Activated naive CD8-positive, alpha-beta T cell treated with anti-CD3 and anti-CD28 coated beads, Interleukin-2, amount 50 U/mL, for 24 hours (primary cell): ENCODE data around the gene NUFIP1.
"Not testable (repeated sequence)": the region's sequence is repeated elsewhere in the genome, so short reads cannot be mapped to it uniquely, and the experiment has no call there.

Source experiments
- ATAC-seq: fragments of 150-1000 bp; cut with Tn5 transposase; one replicate; pipeline ENCODE4 v1.10.0; 2021
- DNase-seq: peaks from one replicate; pipeline ENCODE4 v3.0.0; 2021
- H3K27ac Mint-ChIP-seq: one replicate; pipeline ENCODE4 v1.8.0; 2021; ENCODE audit warnings: mild to moderate bottlenecking, mixed read lengths
- H3K27me3 Mint-ChIP-seq: one replicate; pipeline ENCODE4 v1.8.0; 2021; ENCODE audit warnings: mixed read lengths
- H3K36me3 Mint-ChIP-seq: one replicate; pipeline ENCODE4 v1.8.0; 2021; ENCODE audit warnings: low read depth, mixed read lengths
- H3K4me1 Mint-ChIP-seq: one replicate; pipeline ENCODE4 v1.8.0; 2021; ENCODE audit warnings: mixed read lengths
- H3K4me3 Mint-ChIP-seq: one replicate; pipeline ENCODE4 v1.8.0; 2021; ENCODE audit warnings: mild to moderate bottlenecking, moderate library complexity, mixed read lengths
- H3K9me3 Mint-ChIP-seq: one replicate; pipeline ENCODE4 v1.8.0; 2021; ENCODE audit warnings: mixed read lengths

Gene NUFIP1

DNA sequence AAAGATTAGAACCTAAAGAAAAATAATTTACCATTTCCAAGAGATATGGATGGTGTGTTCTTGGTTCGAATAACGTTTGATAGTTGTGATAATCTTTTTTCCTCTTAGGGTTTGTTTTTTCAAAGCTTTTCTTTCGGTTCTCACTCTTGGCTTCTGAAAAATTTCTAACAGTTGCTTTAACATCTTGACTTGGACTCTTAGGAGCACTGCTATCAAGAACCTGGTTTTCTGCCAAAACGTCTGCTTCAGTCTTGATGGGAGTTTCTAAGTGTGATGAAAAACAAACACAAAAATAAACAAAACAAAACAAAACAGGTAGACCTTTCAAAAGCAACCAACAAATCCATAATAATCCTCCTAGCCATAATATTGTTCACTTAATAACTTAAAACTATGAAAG lies 45.9 kb downstream of the NUFIP1 start:
- H3K9me3 Mint-ChIP-seq, ATAC-seq, H3K27me3 Mint-ChIP-seq, H3K27ac Mint-ChIP-seq, H3K4me3 Mint-ChIP-seq, H3K4me1 Mint-ChIP-seq, DNase-seq: not testable (repeated sequence)
- peaks cover 21% of the 10 kb centered on the region for H3K36me3 Mint-ChIP-seq

DNA sequence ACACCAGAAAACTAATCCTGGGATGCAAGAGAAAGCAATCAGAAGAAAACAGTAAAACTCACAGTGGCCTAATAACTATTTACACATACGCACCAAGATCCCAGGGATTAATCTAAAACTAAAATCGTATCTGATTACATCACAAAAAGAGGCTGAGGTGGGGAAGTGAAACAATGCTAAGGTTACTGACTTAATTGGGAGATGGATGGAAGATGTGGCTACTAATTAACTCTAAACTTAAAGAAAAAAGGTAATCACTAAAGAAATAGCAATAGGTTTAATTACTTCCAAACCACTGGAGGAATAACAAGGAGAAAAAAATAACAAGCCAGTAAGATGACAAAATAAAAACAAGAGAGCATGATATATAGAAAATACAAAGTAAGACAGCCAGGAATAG lies 50.4 kb downstream of the NUFIP1 start:
- H3K9me3 Mint-ChIP-seq: no peaks in the 10 kb centered on the region
- no peak overlapping the region for H3K4me3 Mint-ChIP-seq
- no peak overlapping the region for H3K27ac Mint-ChIP-seq
- H3K4me1 Mint-ChIP-seq: peaks cover 10% of the 10 kb centered on the region
- no peaks in the 10 kb centered on the region for H3K27me3 Mint-ChIP-seq
- no peak for DNase-seq
- H3K36me3 Mint-ChIP-seq: peaks cover 19% of the 10 kb centered on the region
- ATAC-seq: no peak

DNA sequence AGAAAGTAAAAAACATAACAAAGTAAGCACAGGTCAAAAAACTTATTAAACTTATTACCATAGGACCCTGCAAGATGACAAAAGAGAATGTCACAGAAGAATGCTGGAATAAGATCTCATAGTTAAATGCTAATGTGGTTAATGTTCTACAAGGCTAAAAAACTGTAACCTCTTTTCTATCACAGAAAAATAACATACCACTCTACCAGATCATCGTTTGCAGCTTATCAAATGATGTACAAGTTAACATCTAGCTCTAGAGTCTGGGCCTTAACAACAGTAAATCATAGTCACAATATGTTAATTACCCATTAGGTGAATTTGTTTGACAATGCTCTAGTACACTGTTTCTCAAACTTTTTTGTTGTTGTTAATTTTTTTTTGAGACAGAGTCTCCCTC lies 53.0 kb downstream of the NUFIP1 start:
- Mint-ChIP-seq H3K4me3 (no peak overlapping the region), H3K27ac (no peak overlapping the region), H3K27me3 (no peaks in the 10 kb centered on the region), H3K36me3 (peaks cover 7% of the 10 kb centered on the region), H3K9me3 (no peaks in the 10 kb centered on the region), H3K4me1 (peaks cover 10% of the 10 kb centered on the region)
- ATAC-seq: no peak
- DNase-seq: no peak

GRCh38 chr13:44934724-44935123 lies 54.5 kb downstream of the NUFIP1 start:
- H3K27me3 Mint-ChIP-seq: peaks cover 3% of the 10 kb centered on the region
- no peaks in the 10 kb centered on the region for H3K9me3 Mint-ChIP-seq
- ATAC-seq (peak; percentile 75), DNase-seq (no peak)
- H3K4me1 Mint-ChIP-seq: peaks cover 10% of the 10 kb centered on the region
- no peaks in the 10 kb centered on the region for H3K36me3 Mint-ChIP-seq
- H3K27ac Mint-ChIP-seq: peak overlapping the region; percentile 70
- H3K4me3 Mint-ChIP-seq: peak overlapping the region; percentile 32

GRCh38 chr13:44932850-44933251 lies 56.4 kb downstream of the NUFIP1 start:
- Mint-ChIP-seq H3K9me3 (no peaks in the 10 kb centered on the region), H3K4me1 (peaks cover 10% of the 10 kb centered on the region), H3K27me3 (peaks cover 3% of the 10 kb centered on the region), H3K27ac (no peak overlapping the region), H3K4me3 (no peak overlapping the region), H3K36me3 (no peaks in the 10 kb centered on the region)
- no peak for ATAC-seq
- no peak for DNase-seq

GRCh38 chr13:44932171-44932849 lies 57.0 kb downstream of the NUFIP1 start:
- DNase-seq: no peak
- Mint-ChIP-seq H3K36me3 (no peaks in the 10 kb centered on the region), H3K27me3 (peaks cover 5% of the 10 kb centered on the region), H3K4me3 (no peak overlapping the region), H3K27ac (no peak overlapping the region), H3K9me3 (no peaks in the 10 kb centered on the region), H3K4me1 (peaks cover 10% of the 10 kb centered on the region)
- no peak for ATAC-seq

- Mint-ChIP-seq H3K4me3 (no peak overlapping the region), H3K27ac (no peak overlapping the region), H3K4me1 (peaks cover 10% of the 10 kb centered on the region), H3K36me3 (no peaks in the 10 kb centered on the region), H3K9me3 (no peaks in the 10 kb centered on the region), H3K27me3 (peaks cover 7% of the 10 kb centered on the region)
- no peak for ATAC-seq
- DNase-seq: no peak
Measured at GRCh38 chr13:44930963-44931623, 58.2 kb downstream of the NUFIP1 start.

DNA sequence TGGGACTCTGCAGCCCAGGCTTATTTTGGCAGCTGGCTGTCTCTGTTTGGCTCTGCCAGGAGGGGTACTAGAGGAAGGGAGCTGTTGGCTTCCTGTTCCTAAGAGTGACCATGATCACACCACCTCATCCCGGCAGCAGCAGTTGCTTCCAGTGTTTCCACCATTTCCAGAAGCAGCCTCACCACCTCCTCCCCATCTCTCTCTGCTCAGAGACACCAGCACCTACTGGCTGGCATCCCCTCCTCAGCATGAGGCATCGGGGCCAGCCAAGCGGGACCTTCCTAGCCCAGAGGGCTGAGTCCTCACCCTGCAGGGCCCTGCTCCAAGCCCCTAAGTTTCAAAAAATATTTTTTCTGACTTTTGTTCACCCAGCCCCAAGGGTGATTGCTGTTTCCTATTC lies 59.0 kb downstream of the NUFIP1 start:
- no peak for ATAC-seq
- Mint-ChIP-seq H3K9me3 (no peaks in the 10 kb centered on the region), H3K36me3 (no peaks in the 10 kb centered on the region), H3K27ac (no peak overlapping the region), H3K4me3 (no peak overlapping the region), H3K4me1 (peaks cover 9% of the 10 kb centered on the region), H3K27me3 (peaks cover 10% of the 10 kb centered on the region)
- DNase-seq: no peak

- ATAC-seq (no peak), DNase-seq (no peak)
- Mint-ChIP-seq H3K4me3 (no peak overlapping the region), H3K4me1 (peaks cover 3% of the 10 kb centered on the region), H3K27ac (no peak overlapping the region), H3K36me3 (no peaks in the 10 kb centered on the region), H3K27me3 (peaks cover 15% of the 10 kb centered on the region), H3K9me3 (no peaks in the 10 kb centered on the region)
Measured at GRCh38 chr13:44929692-44930091, 59.6 kb downstream of the NUFIP1 start.

GRCh38 chr13:44927968-44928367 lies 61.3 kb downstream of the NUFIP1 start:
- DNase-seq (no peak), ATAC-seq (no peak)
- Mint-ChIP-seq H3K4me1 (no peaks in the 10 kb centered on the region), H3K27ac (no peak overlapping the region), H3K4me3 (no peak overlapping the region), H3K27me3 (peaks cover 15% of the 10 kb centered on the region), H3K36me3 (no peaks in the 10 kb centered on the region), H3K9me3 (no peaks in the 10 kb centered on the region)

DNA sequence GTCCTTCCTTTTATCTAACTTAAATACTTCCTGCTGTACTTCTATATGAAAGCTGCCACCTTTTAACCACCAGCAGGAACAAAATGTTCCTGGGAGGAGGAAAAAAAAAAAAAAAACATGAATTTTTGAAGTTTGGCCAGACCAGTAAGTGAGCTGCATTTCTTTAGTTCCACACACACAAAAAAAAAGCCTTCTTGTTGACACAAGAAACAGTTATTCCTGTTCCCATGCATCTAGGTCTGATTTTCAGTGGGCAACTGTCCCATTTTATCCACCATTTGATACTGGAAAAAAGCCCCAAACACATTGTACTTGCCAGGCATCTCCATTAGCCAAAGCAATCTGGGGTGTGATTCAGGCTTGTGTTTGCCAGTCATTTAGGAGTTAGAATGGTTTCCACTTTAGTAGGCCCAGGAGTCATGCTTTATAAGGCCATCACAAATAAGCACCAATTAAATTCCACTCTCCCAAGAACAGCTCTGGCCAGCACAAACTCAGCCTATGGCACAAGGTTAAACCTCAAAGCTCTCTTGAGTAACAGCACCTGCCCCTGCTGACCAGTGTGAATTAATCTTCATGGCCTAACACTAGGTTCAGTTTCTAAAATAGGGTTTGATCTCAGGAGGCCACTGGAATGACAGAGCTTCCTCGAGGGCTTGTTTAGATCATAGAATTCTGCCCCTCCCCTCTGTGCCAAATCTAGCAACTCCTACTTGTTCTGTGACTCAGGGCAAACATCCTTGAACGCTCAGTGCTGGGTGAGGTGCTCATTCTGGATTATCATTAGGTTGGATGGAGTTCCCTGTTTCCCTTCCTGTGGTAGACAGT lies 67.1 kb downstream of the NUFIP1 start:
- Mint-ChIP-seq H3K9me3 (no peaks in the 10 kb centered on the region), H3K4me1 (peaks cover 5% of the 10 kb centered on the region), H3K36me3 (no peaks in the 10 kb centered on the region), H3K27me3 (peaks cover 9% of the 10 kb centered on the region), H3K4me3 (no peak overlapping the region), H3K27ac (no peak overlapping the region)
- no peak for DNase-seq
- no peak for ATAC-seq

GRCh38 chr13:44921246-44921877 lies 67.9 kb downstream of the NUFIP1 start:
- H3K27me3 Mint-ChIP-seq: peaks cover 8% of the 10 kb centered on the region
- no peak for ATAC-seq
- no peaks in the 10 kb centered on the region for H3K9me3 Mint-ChIP-seq
- H3K4me3 Mint-ChIP-seq: no peak overlapping the region
- no peaks in the 10 kb centered on the region for H3K36me3 Mint-ChIP-seq
- no peak overlapping the region for H3K27ac Mint-ChIP-seq
- peaks cover 5% of the 10 kb centered on the region for H3K4me1 Mint-ChIP-seq
- no peak for DNase-seq

- Mint-ChIP-seq H3K27ac (no peak overlapping the region), H3K9me3 (no peaks in the 10 kb centered on the region), H3K36me3 (no peaks in the 10 kb centered on the region), H3K4me3 (no peak overlapping the region), H3K4me1 (peaks cover 9% of the 10 kb centered on the region), H3K27me3 (peaks cover 2% of the 10 kb centered on the region)
- no peak for ATAC-seq
- no peak for DNase-seq
Measured at GRCh38 chr13:44920013-44920412, 69.3 kb downstream of the NUFIP1 start.

DNA sequence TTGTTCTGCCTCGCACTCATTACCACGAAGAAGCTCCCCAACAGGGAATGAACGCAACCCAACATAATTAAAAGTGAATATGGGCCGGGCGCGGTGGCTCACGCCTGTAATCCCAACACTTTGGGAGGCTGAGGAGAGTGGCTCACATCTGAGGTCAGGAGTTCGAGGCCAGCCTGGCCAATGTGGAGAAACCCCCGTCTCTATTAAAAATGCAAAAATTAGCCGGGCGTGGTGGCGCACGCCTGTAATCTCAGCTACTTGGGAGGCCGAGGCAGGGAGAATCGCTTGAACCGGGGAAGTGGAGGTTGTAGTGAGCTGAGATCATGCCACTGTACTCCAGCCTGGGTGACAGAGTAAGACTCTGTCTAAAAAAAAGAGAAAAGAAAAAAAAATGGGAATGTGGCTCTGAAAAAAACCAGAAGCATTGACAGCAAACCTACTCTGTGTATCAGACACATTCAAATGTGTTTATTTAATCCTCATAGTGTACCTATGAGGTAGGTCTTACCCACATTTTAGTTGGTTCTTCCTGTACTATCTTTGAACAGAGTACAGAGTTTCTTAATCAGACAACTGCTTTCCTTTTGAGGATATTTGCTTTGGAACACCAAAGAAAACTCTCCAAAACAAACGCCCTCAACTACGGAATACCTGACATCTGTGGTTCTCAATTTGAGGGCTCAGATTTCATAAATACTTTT lies 70.0 kb downstream of the NUFIP1 start:
- Mint-ChIP-seq H3K27ac (no peak overlapping the region), H3K4me3 (no peak overlapping the region), H3K36me3 (no peaks in the 10 kb centered on the region), H3K4me1 (peaks cover 9% of the 10 kb centered on the region), H3K9me3 (no peaks in the 10 kb centered on the region), H3K27me3 (no peaks in the 10 kb centered on the region)
- ATAC-seq (no peak), DNase-seq (no peak)
